HT-29 (cell line): ENCODE results near the gene AKAP1. TPM values are rescaled to one million over a fixed set of nuclear protein-coding genes. Genes with fewer than 3 reads are reported as not detected.
A peak's percentile ranks its signal among the peaks of the same experiment; 100 is the strongest.

Experiments
- DNase-seq: peaks from one replicate; pipeline ENCODE4 v3.0.0-alpha.2; 2015; ENCODE audit warnings: low spot score
- total RNA-seq: library from RNA; depleted of rRNA; stranded (reverse); fragments of >200 nt; shearing (Covaris generic); gene quantifications from 2 replicates; pipeline ENCODE4 v1.2.3, GENCODE V29; 2014

AKAP1 gene
- total RNA-seq, 1 experiment from 2014 or later, result 137 TPM

DNA sequence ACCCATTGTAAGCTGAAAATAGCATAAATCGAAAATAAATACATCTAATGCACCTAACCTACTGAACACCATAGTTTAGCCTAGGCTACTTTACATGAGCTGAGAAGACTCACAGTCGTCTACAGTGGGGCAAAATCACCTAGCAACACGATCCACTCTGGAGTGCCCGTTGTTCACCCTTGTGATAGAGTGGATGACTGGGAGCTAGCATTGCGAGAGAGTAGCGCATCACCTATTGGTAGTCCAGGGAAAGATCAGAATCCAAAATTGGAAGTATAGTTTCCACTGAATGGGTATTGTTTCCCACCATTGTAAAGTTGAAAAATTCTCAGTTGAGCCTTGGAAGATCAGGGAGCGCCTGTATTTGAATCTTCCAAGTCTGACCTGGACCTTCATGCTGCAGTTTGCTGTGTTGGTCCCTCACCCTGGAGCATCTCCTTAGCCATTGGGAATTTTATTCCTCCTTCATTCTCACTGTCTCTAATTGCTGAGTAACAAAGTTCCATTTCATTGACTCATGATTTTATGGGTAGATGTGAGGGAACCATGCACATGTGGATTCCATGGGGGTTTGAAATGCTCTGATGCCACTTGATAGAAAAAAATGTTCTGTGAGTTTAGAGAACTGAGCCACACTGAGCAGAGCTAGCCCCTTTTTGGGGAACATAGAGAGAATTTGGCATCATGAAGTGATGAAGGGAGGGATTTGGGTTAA, 19.6 kb downstream of the AKAP1 start:
- DNase-seq, result no peak

DNA sequence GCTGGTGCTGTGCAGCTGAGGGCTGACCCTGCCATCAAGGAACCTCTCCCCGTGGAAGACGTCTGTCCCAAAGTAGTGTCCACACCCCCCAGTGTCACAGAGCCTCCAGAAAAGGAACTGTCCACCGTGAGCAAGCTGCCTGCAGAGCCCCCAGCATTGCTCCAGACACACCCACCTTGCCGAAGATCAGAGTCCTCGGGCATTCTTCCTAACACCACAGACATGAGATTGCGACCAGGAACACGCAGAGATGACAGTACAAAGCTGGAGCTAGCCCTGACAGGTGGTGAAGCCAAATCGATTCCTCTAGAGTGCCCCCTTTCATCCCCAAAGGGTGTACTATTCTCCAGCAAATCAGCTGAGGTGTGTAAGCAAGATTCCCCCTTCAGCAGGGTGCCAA, 20.5 kb downstream of the AKAP1 start:
- DNase-seq, result no peak

DNA sequence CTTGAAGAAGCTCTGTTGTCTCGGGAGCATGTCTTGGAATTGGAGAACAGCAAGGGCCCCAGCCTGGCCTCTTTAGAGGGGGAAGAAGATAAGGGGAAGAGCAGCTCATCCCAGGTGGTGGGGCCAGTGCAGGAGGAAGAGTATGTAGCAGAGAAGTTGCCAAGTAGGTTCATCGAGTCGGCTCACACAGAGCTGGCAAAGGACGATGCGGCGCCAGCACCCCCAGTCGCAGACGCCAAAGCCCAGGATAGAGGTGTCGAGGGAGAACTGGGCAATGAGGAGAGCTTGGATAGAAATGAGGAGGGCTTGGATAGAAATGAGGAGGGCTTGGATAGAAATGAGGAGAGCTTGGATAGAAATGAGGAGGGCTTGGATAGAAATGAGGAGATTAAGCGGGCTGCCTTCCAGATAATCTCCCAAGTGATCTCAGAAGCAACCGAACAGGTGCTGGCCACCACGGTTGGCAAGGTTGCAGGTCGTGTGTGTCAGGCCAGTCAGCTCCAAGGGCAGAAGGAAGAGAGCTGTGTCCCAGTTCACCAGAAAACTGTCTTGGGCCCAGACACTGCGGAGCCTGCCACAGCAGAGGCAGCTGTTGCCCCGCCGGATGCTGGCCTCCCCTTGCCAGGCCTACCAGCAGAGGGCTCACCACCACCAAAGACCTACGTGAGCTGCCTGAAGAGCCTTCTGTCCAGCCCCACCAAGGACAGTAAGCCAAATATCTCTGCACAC, 21.2 kb downstream of the AKAP1 start:
- peak; percentile 71 for DNase-seq

DNA sequence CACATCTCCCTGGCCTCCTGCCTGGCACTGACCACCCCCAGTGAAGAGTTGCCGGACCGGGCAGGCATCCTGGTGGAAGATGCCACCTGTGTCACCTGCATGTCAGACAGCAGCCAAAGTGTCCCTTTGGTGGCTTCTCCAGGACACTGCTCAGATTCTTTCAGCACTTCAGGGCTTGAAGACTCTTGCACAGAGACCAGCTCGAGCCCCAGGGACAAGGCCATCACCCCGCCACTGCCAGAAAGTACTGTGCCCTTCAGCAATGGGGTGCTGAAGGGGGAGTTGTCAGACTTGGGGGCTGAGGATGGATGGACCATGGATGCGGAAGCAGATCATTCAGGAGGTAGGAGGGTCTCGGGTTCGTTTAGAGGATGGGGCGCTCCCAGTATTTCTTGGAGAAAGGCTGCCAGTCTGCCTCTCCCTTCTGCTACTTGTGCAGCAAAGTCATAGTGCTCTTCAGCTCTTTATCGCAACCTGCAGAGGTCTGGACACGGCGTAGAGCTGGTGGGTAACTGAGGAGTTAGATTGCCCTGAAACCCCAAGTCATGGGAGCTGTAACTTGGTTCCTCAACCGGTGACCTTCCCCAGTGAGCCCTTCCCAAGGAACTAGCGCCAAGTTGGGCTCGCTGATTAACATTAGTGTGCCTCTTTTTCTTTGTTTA, 21.9 kb downstream of the AKAP1 start:
- no peak for DNase-seq

DNA sequence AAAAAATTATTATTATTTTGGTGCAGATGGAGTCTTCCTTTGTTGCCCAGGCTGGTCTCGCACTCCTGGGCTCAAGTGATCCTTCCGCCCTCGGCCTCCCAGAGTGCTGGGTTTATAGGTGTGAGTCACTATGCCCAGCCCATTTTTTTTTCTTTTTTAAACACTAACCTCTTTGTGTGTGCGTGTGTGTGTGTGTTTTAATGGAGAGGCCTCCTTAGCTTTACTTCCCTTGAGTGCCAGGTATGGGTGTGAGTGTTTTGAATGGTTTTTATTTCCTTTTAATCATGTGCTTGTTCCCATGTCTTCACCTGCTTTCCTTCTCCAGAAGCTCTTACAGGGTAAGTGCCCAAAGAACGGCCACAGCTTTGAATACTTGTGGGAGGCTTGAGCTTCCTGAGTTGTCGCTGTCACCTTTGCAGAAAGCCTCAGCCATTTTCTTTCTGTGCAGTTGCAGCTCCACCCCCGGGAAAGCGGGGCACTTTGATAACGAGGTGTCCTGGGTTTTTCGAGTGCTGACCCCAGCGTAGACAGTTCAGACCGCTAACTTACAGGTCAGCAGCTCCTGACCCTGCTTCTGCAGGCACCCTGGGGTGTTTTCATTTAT, 22.6 kb downstream of the AKAP1 start:
- peak; percentile 92 for DNase-seq

DNA sequence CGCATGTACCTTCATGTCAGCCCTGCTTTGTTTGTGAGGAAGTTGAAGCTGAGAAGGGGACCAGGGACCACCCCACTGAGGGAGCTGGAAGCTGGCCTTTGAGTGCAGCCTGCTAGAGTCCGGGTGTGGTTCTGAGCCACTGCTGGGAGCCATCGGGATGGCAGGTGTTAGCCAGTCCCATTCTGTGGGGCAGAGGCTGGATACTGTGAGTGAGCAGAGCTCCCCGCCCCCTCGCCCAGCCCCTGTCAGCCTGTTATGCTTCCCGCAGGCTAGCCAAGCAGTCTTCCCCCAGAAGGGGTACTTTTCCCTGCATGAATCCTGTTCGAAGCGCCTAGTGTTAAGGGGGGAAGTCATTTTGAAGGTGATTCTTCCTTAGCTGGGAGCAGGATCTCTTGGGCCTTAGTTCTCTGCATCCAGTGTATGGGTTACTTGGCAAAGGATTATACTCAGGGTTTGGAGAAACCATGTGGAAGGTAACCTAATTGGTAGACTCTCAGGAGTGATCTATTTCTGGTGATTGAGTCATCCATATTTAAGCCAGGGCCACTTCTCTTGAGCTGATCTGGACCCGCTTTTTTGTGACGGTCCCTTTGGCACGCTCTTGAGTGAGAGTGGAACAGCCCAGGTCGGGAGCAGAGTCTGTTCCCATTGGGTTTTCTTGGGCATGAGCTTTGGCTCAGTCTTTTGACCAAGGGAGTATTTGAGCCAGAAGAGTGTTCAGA, 23.8 kb downstream of the AKAP1 start:
- DNase-seq, result no peak

DNA sequence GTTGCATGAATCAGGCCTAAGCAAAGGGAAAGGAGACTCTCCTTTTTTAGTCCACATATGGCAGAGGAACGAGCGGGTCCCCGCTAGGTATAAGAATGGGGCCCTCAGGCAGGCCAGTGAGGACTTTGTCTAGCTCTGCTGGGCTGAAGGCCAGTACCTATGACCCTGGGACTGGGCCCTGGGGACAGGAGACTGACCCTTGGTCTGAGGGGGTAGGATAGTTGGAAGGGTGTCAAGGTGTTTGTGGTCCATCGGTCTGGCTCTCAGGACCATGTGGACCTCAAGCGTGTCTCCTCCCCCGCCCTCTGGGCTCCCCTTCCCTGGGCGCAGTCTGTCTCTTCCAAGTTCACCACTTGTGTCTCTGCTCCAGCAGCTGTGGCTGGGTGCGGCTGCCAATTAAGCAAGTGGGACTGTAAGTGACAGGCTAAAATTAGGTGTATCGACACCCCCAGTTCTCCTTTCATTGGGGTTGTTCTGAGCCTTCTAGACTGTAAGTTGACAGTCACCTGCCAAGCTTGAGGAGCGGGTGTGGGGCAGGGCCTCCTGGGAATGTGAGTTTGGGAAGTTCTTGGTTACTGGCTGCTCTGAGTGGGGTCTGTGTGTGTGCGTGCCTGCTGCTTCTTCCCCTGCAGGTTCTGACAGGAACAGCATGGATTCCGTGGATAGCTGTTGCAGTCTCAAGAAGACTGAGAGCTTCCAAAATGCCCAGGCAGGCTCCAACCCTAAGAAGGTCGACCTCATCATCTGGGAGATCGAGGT, 24.5 kb downstream of the AKAP1 start:
- no peak for DNase-seq

DNA sequence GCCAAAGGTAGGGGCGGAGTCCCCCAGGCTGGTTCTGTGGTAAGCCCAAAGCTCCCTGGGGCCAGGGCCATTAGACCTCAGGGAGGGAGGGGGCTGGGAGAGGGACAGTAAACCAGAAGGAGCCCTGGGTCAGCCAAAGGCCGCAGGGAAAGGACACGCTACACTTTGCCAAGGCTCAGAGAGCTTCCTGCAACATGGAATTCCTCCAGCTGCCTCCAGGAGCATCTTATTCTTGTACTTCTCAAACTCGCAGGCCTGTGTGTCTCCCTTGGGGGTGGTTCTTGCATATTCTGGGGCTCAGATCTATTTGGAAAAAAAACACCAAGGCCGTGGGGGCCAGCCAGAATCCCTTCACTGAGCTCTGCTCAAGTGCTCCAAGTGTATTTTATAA, 25.1 kb downstream of the AKAP1 start:
- no peak for DNase-seq

DNA sequence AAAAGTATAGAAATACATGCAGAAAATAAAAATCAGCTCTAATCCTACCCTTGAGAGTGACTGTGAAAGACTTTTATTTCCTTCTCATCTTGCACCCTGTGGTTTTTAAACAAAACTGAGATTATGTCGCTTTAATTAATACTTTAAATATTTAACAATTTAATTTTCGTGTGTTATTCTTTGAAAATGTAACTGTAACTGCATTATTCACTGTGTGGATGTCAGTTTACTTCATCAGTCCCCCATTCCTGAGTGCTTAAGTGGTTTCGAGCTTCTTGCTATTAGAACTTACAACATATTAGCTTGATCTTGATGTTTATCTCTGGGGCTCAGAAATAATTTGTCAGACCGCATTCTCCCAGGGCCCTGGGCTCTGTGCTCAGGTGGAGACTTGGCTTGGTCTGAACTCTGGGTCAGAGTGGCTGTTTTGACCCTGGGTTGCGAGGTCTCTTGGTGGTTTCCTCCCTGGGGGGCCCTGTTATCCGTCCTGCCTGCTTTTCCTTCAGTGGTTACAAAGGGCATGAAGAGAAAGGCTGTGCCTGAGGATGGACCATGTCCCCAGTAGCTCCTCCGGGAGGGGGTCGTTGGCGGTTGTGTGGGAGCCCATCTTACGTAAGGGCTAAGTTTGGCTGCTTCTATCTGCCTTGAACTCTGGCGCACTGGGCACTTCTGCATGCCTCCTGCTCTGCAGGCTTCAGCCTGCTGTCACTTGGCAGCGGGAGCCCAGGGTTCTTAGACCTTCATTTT, 25.7 kb downstream of the AKAP1 start:
- no peak for DNase-seq

DNA sequence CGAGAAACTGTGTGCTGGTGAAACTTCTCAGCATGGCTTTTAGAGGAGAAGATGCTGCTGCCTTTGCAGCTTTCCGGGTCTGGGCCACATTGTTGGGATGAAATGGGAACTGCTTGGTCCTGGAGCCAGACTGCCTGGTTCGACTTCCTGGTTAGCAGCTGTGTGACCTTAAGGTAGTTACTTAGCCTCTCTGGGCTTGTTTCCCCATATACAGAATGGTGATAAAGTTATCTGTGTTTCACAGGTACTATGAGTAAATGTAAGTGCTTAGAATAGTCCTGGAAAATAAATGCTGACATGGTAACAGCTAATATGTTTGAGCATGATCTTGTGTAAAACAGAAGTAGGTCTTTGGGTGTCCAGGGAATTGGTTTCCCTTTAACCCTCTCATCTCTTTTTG, 26.3 kb downstream of the AKAP1 start:
- DNase-seq, result no peak

DNA sequence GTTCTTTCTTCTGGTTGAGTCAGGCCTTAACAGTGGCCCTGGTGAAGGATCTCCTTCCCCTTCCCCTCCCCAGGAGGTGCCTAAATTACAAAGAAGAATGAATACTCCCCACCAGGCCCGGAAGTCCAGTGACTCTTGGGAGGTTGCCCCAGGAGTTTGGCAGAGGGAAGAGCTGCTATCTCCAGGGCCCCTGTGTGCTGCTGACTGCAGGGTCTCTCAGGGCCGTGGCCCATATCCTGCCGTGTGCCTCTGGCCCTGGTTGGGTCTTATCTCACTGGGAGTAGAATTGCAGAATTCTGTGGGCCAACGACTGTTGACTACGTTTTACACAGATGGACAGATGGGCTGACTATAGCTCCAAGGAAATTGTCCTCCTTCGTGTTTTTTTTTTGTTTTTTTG, 28.0 kb downstream of the AKAP1 start:
- DNase-seq, result no peak

DNA sequence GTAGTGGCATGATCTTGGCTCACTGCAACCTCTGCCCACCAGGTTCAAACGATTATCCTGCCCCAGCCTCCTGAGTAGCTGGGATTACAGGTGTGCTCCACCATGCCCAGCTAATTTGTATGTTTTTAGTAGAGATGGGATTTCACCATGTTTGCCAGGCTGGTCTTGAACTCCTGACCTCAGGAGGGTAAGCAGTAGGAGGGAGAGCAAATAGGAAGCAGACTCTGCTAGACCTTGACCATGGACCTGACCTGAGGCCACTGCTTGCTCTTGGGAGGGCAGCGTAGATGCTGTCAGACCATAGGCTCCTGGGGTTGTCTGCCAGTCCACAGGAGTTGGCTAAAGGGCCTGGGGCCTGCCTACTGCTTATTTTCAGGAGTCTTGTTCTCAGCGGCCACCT, 28.6 kb downstream of the AKAP1 start:
- DNase-seq, result no peak

DNA sequence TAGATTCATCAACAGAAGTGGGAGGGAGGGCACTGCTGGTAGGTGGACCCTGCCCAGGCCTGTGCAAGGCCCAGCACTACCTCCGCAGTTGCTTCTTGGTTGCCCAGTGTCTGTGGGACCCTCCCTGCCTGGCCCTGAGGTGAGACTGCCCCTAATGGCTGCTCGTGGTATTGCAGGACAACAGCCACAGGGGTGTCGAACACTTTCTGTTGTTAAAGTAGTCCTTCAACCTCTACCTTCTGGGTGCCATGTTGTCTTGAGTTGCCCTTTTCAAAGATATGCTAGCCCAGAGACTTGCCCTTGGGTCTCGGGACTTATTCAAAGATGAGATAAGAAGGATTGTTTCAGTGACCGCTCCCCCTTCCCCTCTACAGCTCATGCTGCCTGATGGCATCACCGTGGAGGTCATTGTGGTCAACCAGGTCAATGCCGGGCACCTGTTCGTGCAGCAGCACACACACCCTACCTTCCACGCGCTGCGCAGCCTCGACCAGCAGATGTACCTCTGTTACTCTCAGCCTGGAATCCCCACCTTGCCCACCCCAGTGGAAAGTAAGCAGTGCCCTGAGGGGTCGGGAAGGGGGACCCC, 29.1 kb downstream of the AKAP1 start:
- peak; percentile 66 for DNase-seq

DNA sequence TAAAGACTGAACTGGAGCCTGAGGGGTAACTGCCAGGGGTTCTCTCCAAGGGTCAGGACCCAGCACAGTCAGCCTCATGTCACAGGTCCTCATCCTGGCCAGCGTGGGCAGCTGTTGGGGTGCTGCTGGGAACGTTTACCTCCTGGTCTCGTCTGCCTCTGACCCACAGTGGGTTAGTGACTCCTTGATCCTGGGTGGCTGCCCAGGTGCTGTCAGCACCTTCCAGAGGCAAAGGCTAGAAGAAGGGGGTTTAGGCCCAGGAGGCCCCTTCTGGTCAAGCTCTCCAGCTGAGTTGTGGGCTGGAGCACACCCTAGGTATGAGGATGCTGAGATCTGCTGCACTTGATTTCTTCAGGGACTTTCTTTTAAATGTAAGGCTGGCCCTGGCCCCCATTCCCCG, 30.3 kb downstream of the AKAP1 start:
- DNase-seq, result no peak

DNA sequence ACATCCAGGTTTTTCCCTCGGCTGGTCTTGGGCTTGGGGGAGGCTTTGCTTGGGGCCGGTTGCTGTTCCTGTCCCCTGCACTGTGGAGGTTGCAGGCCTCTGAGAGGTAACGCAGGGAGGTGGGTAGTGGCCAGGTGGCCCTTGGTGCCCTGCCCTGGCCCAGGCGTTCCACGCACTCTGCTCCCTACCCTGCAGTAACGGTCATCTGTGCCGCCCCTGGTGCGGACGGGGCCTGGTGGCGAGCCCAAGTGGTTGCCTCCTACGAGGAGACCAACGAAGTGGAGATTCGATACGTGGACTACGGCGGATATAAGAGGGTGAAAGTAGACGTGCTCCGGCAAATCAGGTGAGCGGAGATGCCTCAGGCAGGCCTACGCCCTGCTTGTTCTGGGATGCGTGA, 30.9 kb downstream of the AKAP1 start:
- no peak for DNase-seq

DNA sequence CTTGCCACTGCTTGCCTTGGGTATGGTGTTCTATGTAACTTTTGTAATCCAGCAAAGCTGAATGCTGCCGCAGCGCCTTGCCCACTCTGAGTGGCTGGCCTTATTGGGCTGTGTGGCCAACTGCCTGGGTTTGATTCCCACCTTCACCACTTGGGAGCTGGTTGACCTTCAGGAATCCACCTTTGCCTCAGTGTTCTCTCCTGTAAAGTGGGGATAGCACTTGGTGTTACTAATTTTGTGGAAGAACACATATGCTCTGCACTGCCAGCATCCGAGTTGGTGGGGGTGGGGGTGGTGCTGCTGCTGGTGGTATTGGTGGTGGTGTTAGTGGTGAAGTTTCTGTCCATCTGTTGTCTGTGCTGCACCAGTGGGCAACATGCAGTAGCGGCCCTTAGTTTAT, 32.8 kb downstream of the AKAP1 start:
- DNase-seq, result no peak

DNA sequence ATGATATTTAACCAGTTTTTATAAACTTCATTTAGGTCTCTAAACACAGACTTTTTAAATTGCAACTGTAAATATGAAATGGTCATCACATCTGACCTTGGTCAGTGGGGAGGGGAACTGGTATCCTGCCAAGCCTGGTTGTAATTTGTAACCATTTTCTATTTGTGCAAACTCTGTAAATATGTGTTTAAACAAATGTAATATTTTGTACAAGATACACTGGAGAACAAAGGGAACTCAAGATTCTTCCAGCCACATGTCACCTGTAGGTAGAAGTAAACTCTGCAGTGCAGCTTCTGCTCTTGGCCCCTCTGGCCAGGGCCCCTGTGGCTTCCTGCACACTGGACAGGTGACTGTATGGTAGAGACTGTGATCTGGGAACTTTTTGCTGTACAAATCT, 35.8 kb downstream of the AKAP1 start:
- DNase-seq, result no peak

DNA sequence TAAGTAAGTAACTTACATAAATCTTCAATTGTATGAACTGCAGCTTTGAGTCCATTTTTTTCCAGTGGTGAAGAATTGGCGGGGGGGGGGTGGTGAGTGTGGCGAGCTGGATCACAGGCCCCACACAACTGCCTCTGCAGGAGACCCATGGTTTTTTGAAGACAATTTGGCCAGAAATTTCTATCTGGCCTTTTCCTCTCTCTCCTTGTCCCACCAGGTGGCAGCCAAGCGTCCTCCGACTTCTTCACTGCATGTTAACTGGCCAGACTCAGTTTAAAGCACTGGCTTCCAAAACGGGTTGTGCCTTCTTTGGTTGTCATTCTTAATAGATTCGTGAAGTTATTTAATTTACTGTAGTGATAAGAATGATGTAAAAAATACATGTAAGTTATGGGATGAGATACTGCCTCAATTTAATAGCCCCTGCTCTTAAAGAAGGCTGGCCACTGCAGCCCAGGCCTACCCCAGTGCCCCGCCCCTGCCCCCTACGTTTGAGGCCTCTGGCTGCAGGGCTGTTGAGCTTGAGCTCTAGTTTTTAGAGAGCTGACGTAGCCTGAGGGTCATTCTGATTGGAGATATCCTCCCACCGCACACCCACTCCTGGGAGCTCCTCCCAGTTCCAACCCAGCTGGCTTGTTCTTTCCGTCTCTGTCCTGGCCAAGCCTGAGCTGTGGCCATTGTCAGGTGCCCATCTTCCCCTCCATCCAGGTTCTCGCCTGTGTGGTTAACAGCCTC, 36.4 kb downstream of the AKAP1 start:
- DNase-seq, result peak; percentile 61

DNA sequence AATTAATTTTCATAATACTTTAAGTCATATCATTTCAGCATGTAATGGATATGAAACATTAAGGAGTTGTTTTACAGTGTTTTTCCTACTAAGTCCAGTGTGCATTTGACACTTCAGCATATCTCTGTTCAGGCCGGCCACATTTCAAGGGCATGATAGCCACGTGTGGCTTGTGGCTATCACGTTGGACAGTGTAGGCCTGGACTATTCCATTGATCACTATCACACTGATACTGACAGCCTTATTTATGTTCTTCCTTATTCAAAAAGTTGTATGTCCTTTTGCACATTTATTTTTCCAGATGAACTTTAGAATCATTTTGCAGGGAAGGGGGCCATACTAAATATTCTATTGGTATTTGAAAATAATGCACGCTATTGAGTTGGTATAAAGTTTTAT, 39.0 kb downstream of the AKAP1 start:
- DNase-seq, result no peak
